ENCODE measurements around the gene AKR7A2.
A peak's percentile ranks its signal among the peaks of the same experiment; 100 is the strongest.

AKR7A2 gene

GRCh38 chr1:19262744-19263143 lies 49.2 kb downstream of the AKR7A2 start:
- Histone ChIP-seq H3K4me2 (ENCODE audit: low read length) (no peak overlapping the region), H3K27me3 (ENCODE audit: insufficient read depth, low read length) (no peaks in the 10 kb centered on the region), H3K23ac (ENCODE audit: low read length) (no peak overlapping the region), H3K79me1 (ENCODE audit: low read length) (no peaks in the 10 kb centered on the region), H3K9ac (ENCODE audit: low read length) (no peak overlapping the region), H3K27ac (ENCODE audit: low read depth, low read length) (no peak overlapping the region), H2BK12ac (ENCODE audit: low read length) (no peak overlapping the region), H2AFZ (ENCODE audit: insufficient read depth, low read length, poor library complexity) (no peak overlapping the region), H3K4ac (ENCODE audit: low read depth, low read length) (no peak overlapping the region), H2AK5ac (ENCODE audit: low read length) (no peak overlapping the region), H3K4me1 (ENCODE audit: control insufficient read depth in 1 of 2, insufficient read depth in 2 of 2, low read length in 2 of 2) (no peaks in the 10 kb centered on the region), H3K18ac (ENCODE audit: low read length) (no peak overlapping the region), H4K91ac (ENCODE audit: low read depth, low read length) (no peak overlapping the region), H3K79me2 (ENCODE audit: control insufficient read depth, insufficient read depth, low read length, poor library complexity) (no peaks in the 10 kb centered on the region), H2BK5ac (ENCODE audit: low read depth, low read length, poor library complexity) (no peak overlapping the region), H2BK120ac (ENCODE audit: insufficient read depth, low read length, poor library complexity) (no peak overlapping the region), H3K9me3 (ENCODE audit: insufficient read depth, low read depth, low read length) (no peaks in the 10 kb centered on the region), H4K12ac (ENCODE audit: low read depth, low read length) (no peak overlapping the region), H3K4me3 (ENCODE audit: low read depth, low read length) (no peak overlapping the region), H3K14ac (ENCODE audit: low read length) (no peak overlapping the region), H3K36me3 (ENCODE audit: control insufficient read depth in 1 of 2, insufficient read depth in 2 of 2, low read length in 2 of 2) (peaks cover 29% of the 10 kb centered on the region in 2 experiments), H4K8ac (ENCODE audit: low read depth, low read length) (no peak overlapping the region)
- WGBS (ENCODE audit: extremely low coverage, insufficient coverage, insufficient read length): no CpG with 5 or more reads among the region's 5 CpGs
- DNase-seq: no peak

- H3K18ac ChIP-seq (ENCODE audit: low read length): no peak overlapping the region
- no peaks in the 10 kb centered on the region for H3K9me3 ChIP-seq (ENCODE audit: insufficient read depth, low read depth, low read length)
- H3K27ac ChIP-seq (ENCODE audit: low read depth, low read length): no peak overlapping the region
- no peaks in the 10 kb centered on the region for H3K27me3 ChIP-seq (ENCODE audit: insufficient read depth, low read length)
- no peak overlapping the region for H3K4ac ChIP-seq (ENCODE audit: low read depth, low read length)
- H2AFZ ChIP-seq (ENCODE audit: insufficient read depth, low read length, poor library complexity): no peak overlapping the region
- no peaks in the 10 kb centered on the region for H3K4me1 ChIP-seq (ENCODE audit: control insufficient read depth in 1 of 2, insufficient read depth in 2 of 2, low read length in 2 of 2)
- no peak overlapping the region for H3K4me2 ChIP-seq (ENCODE audit: low read length)
- no peak overlapping the region for H2AK5ac ChIP-seq (ENCODE audit: low read length)
- H3K4me3 ChIP-seq (ENCODE audit: low read depth, low read length): no peak overlapping the region
- H2BK5ac ChIP-seq (ENCODE audit: low read depth, low read length, poor library complexity): no peak overlapping the region
- H4K91ac ChIP-seq (ENCODE audit: low read depth, low read length): no peak overlapping the region
- no peak overlapping the region for H3K9ac ChIP-seq (ENCODE audit: low read length)
- no peaks in the 10 kb centered on the region for H3K79me1 ChIP-seq (ENCODE audit: low read length)
- DNase-seq: no peak
- peaks cover 36% of the 10 kb centered on the region in 2 experiments for H3K36me3 ChIP-seq (ENCODE audit: control insufficient read depth in 1 of 2, insufficient read depth in 2 of 2, low read length in 2 of 2)
- H3K23ac ChIP-seq (ENCODE audit: low read length): no peak overlapping the region
- no CpG with 5 or more reads among the region's 5 CpGs for WGBS (ENCODE audit: extremely low coverage, insufficient coverage, insufficient read length)
- H4K12ac ChIP-seq (ENCODE audit: low read depth, low read length): no peak overlapping the region
- no peak overlapping the region for H2BK12ac ChIP-seq (ENCODE audit: low read length)
- no peak overlapping the region for H3K14ac ChIP-seq (ENCODE audit: low read length)
- H4K8ac ChIP-seq (ENCODE audit: low read depth, low read length): no peak overlapping the region
- no peak overlapping the region for H2BK120ac ChIP-seq (ENCODE audit: insufficient read depth, low read length, poor library complexity)
- H3K79me2 ChIP-seq (ENCODE audit: control insufficient read depth, insufficient read depth, low read length, poor library complexity): no peaks in the 10 kb centered on the region
Measured at GRCh38 chr1:19262047-19262446, 49.9 kb downstream of the AKR7A2 start.

- H3K4me1 ChIP-seq (ENCODE audit: control insufficient read depth in 1 of 2, insufficient read depth in 2 of 2, low read length in 2 of 2): no peaks in the 10 kb centered on the region
- H3K4ac ChIP-seq (ENCODE audit: low read depth, low read length): no peak overlapping the region
- H4K12ac ChIP-seq (ENCODE audit: low read depth, low read length): no peak overlapping the region
- no peak overlapping the region for H4K91ac ChIP-seq (ENCODE audit: low read depth, low read length)
- no peak overlapping the region for H2AFZ ChIP-seq (ENCODE audit: insufficient read depth, low read length, poor library complexity)
- H4K8ac ChIP-seq (ENCODE audit: low read depth, low read length): no peak overlapping the region
- no peak overlapping the region for H2AK5ac ChIP-seq (ENCODE audit: low read length)
- H3K27ac ChIP-seq (ENCODE audit: low read depth, low read length): no peak overlapping the region
- H2BK5ac ChIP-seq (ENCODE audit: low read depth, low read length, poor library complexity): no peak overlapping the region
- H3K79me2 ChIP-seq (ENCODE audit: control insufficient read depth, insufficient read depth, low read length, poor library complexity): no peaks in the 10 kb centered on the region
- no peak overlapping the region for H3K23ac ChIP-seq (ENCODE audit: low read length)
- no peak overlapping the region for H3K14ac ChIP-seq (ENCODE audit: low read length)
- H3K79me1 ChIP-seq (ENCODE audit: low read length): no peaks in the 10 kb centered on the region
- H3K4me2 ChIP-seq (ENCODE audit: low read length): no peak overlapping the region
- no peak overlapping the region for H3K18ac ChIP-seq (ENCODE audit: low read length)
- H3K27me3 ChIP-seq (ENCODE audit: insufficient read depth, low read length): no peaks in the 10 kb centered on the region
- H3K36me3 ChIP-seq (ENCODE audit: control insufficient read depth in 1 of 2, insufficient read depth in 2 of 2, low read length in 2 of 2): peaks cover 51% of the 10 kb centered on the region in 2 experiments
- WGBS (ENCODE audit: extremely low coverage, insufficient coverage, insufficient read length): no CpG with 5 or more reads among the region's 21 CpGs
- H2BK12ac ChIP-seq (ENCODE audit: low read length): no peak overlapping the region
- H2BK120ac ChIP-seq (ENCODE audit: insufficient read depth, low read length, poor library complexity): no peak overlapping the region
- H3K9ac ChIP-seq (ENCODE audit: low read length): no peak overlapping the region
- H3K9me3 ChIP-seq (ENCODE audit: insufficient read depth, low read depth, low read length): no peaks in the 10 kb centered on the region
- DNase-seq: peak; percentile 38 to 43
- no peak overlapping the region for H3K4me3 ChIP-seq (ENCODE audit: low read depth, low read length)
Measured at GRCh38 chr1:19260211-19261138, 51.5 kb downstream of the AKR7A2 start.

- H2BK120ac ChIP-seq (ENCODE audit: insufficient read depth, low read length, poor library complexity): no peak overlapping the region
- no peak overlapping the region for H3K4me3 ChIP-seq (ENCODE audit: low read depth, low read length)
- H3K79me2 ChIP-seq (ENCODE audit: control insufficient read depth, insufficient read depth, low read length, poor library complexity): peaks cover 4% of the 10 kb centered on the region
Measured at GRCh38 chr1:19258353-19258752, 53.6 kb downstream of the AKR7A2 start.

More at GRCh38 chr1:19258353-19258752, 53.6 kb downstream of the AKR7A2 start:
- Histone ChIP-seq H3K27ac (ENCODE audit: low read depth, low read length) (no peak overlapping the region), H4K12ac (ENCODE audit: low read depth, low read length) (no peak overlapping the region), H3K9ac (ENCODE audit: low read length) (no peak overlapping the region), H3K36me3 (ENCODE audit: control insufficient read depth in 1 of 2, insufficient read depth in 2 of 2, low read length in 2 of 2) (peaks cover 55 to 56% of the 10 kb centered on the region in 2 experiments), H3K27me3 (ENCODE audit: insufficient read depth, low read length) (no peaks in the 10 kb centered on the region), H3K14ac (ENCODE audit: low read length) (no peak overlapping the region), H3K4me1 (ENCODE audit: control insufficient read depth in 1 of 2, insufficient read depth in 2 of 2, low read length in 2 of 2) (no peaks in the 10 kb centered on the region), H2AK5ac (ENCODE audit: low read length) (no peak overlapping the region), H3K4me2 (ENCODE audit: low read length) (no peak overlapping the region), H2BK5ac (ENCODE audit: low read depth, low read length, poor library complexity) (no peak overlapping the region), H3K79me1 (ENCODE audit: low read length) (no peaks in the 10 kb centered on the region), H4K8ac (ENCODE audit: low read depth, low read length) (no peak overlapping the region), H3K9me3 (ENCODE audit: insufficient read depth, low read depth, low read length) (no peaks in the 10 kb centered on the region), H2AFZ (ENCODE audit: insufficient read depth, low read length, poor library complexity) (no peak overlapping the region), H3K23ac (ENCODE audit: low read length) (no peak overlapping the region), H2BK12ac (ENCODE audit: low read length) (no peak overlapping the region), H3K18ac (ENCODE audit: low read length) (no peak overlapping the region), H4K91ac (ENCODE audit: low read depth, low read length) (no peak overlapping the region), H3K4ac (ENCODE audit: low read depth, low read length) (no peak overlapping the region)
- WGBS (ENCODE audit: extremely low coverage, insufficient coverage, insufficient read length): no CpG with 5 or more reads among the region's 10 CpGs
- no peak for DNase-seq

All from trophoblast cell (in vitro differentiated cells and primary cell).